DMS153 (cell line): Measurements from ENCODE around the gene NKAIN2.
"Not testable (repeated sequence)": the region's sequence is repeated elsewhere in the genome, so short reads cannot be mapped to it uniquely, and the experiment has no call there.

Experiments
- DNase-seq: peaks from one replicate; lab custom pipeline; 2025; lab: John Stamatoyannopoulos, UW

NKAIN2 gene

DNA sequence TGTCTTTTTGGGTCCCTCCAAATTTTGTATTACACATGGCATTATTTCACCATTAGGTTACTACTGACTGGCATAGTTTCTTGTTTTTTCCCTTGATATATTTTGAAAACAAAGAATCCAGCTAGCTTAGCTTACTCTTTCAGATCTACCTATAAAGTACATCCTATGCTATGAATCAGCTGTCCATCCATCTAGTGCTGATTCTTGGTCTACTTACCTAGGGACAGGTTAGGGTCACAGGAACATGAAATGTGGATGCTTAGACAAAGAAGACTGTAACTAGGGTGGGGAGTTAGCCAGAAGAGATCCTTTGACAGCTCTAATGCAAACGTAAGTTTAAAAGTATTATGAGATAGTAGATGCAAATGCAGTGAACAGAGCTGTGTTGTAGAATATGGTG, 91.7 kb downstream of the NKAIN2 start:
- DNase-seq: no peak

DNA sequence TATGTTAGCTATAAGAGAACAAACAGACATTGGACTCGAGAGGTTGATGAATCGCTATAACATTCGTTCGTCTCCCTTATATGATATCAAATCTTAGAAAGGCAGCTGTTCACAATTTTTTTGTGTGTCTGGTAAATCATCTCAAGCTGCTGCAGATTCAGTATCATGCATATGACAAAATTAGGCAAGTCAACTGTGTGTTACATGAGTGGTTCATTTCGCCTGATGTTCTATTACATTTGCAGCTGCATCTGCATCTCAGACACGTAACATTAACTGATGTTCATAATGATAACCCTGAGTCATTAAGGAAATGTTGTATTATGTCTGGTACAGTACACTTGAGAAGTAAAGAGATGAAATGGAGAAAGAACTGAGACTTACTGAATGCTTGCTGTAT, 92.1 kb downstream of the NKAIN2 start:
- DNase-seq: no peak

DNA sequence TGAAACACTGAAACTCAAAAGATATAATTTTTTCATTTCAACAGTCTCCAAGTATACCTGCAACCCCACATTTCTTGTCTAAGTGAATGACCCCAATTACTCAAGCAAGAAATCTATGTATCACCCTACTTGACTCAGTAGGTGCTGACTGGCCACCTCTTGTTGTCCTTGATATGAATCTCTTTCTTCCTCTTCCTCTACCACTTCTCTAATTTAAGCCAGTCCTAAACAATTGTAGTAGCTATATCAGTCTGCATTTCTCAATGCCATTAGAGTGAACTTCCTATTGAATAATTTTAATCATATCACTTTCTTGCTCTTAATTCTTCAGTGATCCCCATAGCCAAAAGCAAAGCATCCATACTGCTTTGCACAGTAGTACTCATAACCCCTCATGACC, 93.2 kb downstream of the NKAIN2 start:
- no peak for DNase-seq

DNA sequence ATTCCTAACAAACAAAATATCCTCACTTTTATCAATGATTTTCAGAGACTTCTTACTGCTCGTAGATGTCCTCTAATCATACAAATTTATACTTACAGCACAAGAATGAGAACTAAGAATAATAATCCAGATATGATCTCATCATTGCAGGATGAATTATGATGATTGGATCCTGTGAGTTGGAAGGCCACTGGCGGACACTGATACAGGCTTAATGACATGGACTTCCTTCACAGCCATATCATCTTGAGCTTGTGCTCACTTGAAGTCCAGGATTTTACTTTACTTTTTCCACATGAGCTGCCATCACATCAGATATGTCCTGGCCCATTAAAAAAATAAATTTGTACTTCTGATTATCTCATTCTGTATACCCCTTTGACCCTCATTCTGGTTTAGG, 94.3 kb downstream of the NKAIN2 start:
- DNase-seq: no peak

DNA sequence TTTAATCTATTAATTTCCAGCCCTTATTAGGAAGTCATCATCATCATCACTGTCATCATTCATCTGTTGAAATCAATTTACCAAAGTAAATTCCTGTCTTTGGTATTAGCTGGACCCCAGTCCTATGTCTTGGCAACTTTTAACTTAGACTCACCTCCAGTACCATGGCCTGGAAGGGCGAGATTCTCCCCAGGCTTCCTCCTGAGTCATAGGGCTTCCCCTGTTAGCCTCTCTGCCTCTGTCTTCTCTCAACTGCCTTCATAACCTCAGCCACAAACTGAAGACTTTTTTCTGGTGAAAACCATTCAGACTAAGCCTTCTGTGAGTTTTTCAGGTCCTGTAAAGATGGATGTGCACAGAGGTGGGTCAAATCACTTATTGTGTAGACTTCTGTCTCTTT, 95.0 kb downstream of the NKAIN2 start:
- no peak for DNase-seq

DNA sequence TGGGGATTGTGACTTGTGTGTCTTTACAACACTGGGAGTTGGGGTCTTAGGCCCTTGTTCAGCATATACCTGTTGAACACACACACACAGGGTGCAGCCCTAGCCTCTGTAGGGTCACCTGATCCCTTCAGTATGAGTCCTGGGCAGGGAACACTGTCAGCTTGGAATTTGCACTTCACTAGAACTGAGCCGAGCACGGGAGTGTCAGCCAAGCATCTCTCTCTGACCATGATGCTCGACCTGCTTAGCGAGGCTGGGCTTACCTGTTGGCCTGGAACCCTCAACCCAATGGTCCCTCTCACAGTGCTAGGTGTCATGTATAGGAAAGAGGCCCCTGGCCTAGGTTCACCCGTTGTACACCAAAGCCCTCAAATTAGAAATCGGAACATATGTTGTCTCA, 96.1 kb downstream of the NKAIN2 start:
- DNase-seq: no peak

DNA sequence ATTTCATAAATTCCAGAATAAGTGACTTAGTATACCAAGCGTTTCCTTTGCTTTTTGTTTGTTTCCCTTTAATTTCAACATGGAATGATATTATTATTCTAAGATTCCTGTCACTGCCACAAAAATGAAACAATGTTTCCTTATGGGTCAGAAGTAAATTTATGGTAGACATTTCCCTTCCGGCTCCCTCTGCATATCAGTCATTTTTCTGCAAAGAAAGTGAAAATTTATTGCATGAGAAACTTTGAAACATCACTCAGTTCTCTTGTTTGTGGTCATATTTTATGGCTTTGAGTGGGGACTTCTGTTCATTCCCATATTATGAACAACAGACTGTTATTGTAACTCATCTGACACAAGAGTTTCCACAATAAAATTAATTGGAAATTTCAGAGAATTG, 97.8 kb downstream of the NKAIN2 start:
- no peak for DNase-seq

DNA sequence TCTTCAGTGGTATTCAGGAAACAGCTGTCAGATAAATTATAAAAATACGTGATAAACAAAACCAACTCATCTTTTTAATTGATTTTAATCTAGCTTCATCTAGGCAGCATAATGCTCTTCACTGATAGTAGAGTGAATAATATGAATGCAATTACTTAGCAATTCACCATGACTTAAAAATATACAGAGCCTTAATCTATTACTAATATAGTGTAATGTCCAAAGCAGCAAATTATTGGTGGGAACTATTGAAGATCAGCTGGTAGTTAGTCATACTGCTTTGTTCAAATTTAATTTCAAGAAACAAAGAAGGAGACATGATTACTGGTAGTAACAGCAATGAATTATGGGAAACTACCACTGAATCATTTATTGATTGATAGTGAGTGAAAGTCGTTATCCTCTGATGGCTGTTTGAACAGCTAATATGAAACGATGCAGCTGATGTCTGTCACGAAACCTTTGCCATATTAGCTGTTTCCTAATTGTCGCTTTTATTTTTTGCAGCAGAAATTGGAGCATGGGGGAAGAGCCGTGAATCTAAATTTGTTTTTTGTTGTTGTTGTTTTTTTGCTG, 99.2 kb downstream of the NKAIN2 start:
- no peak for DNase-seq

DNA sequence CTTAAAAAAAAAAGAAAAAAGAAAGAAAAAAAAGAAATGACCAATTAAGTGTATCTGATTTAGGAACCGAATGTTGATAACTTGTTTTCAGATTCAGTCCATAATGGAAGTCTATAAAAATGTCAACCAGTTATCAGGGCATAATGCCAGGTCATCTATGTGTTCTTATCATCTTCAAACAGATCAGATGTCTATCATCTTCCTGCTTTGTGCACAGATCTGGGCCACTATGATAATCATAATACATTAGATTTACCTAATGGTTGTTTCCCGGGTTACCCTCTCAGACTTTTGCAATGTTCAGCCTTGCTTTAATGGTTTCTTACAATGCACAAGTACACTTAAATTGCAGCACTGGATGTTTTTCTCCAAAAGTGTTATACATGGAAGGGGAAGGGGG, 100.6 kb downstream of the NKAIN2 start:
- peak; percentile 36 for DNase-seq

DNA sequence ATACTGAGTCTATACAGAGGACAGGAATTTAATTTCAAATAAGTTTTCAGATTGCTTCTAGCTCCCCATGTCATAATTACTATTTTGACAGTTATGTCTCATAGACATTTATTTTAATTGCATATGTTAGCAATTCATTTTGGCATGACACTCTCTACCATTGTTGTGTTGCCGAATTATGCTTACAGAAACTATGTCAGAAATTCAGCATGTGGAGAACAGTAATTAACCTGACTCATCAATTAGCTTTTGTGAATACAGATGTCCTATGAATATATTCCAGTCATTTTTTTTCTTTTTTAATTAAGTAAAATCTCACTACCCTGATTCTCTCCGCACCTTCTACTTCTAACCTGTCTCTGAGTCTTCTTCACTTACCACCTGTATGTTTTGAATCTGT, 105.1 kb downstream of the NKAIN2 start:
- no peak for DNase-seq

DNA sequence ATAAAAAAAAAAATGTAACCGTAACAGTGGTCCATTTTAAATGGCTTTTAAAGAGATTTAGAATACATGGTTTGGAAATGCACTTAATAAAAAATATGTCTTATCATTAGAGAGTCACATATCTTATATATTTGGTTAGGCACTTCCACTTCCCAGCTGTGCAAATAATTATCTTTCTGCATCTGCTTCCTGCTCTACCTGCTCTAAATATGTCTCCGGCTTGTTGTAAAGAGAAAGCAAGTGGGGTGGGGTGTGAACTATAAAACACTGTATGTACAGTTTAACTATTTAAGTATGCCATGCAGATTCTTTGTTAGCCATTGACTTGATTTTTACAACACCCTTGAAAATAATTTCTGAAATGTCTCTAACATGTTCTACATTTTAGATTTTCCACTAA, 106.3 kb downstream of the NKAIN2 start:
- DNase-seq: peak; percentile 89

DNA sequence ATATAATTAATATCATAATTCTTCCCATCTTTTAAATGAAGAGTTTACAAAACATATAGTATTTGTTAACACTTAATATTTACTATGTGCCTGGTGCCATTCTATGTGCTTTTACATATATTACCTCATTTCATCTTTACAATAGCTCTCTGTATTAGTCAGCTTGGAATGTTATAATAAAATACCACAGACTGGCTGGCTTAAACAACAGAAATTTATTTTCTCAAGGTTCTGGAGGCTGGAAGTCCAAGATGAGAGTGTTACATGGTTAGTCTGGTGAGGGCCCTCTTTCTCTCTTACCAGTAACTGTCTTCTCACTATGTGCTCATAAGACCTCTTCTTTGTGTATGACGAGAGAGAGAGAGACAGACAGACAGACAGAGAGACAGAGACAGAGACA, 110.2 kb downstream of the NKAIN2 start:
- no peak for DNase-seq

DNA sequence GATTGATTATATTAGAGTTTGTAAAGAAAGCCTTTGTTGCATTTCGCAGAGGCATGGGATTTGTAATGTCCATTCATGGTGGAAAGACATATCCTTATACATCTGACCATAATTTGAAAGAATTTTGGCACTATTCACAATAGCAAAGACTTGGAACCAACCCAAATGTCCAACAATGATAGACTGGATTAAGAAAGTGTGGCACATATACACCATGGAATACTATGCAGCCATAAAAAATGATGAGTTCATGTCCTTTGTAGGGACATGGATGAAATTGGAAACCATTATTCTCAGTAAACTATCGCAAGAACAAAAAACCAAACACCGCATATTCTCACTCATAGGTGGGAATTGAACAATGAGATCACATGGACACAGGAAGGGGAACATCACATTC, 119.7 kb downstream of the NKAIN2 start:
- DNase-seq: not testable (repeated sequence)

DNA sequence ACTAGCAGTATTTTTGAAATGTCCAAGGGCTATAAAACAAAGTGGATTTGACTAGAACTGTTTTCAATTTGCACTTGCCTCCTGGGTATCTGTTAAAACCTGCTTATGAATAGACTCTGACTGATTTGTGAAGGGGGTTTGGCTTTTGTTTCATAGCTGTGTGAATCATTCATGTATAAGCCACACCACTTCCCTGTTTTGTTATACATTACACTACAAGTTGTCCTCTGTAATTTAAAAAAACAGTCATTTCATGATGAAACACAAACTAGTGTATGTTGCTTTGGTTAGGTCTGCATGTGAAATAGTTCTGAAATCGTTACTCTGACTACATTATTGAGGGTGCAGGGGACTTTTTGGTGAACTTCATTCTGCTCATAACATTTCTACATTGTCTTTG, 121.7 kb downstream of the NKAIN2 start:
- peak; percentile 76 for DNase-seq

DNA sequence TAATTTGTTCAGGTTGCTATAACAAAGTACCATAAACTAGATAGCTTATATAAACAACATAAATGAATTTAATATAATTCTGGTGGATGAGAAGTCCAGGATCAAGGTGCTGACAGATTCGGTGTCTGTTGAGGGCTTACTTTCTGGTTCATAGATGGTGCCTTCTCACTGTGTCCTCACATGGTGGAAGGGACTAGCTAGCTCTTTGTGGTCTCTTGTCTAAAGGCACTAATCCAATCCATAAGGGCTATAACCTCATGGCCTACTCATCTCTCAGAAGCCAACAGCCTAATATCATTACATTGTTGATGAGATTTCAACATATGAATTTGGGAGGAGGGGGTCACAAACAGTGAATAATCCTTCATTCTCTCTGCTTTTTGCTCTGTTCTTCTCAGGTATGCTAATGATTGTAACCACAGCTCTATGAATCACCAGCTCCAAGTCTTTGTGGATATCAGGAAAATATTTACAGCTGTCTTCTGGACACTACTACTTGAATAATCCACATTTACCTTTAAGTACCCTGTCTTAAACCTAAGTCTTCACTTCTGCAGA, 122.3 kb downstream of the NKAIN2 start:
- no peak for DNase-seq

DNA sequence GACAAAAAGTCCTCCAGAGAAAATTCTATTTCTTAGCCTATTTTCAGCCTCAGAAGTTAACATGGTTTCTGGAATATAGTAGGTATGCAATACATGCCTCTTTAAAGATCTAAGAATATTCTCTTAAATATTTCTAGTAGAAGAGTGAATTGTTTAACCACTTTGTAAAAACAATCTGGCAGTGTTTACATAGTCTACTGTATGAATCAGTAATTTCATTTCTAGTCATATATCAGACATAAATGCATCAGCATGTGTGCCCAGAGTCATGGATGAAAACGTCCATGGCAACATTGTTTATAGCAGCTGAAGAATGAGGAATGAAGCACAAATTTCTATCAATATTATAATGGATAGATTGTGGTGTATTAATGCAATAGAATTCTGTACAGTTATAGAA, 124.9 kb downstream of the NKAIN2 start:
- no peak for DNase-seq

DNA sequence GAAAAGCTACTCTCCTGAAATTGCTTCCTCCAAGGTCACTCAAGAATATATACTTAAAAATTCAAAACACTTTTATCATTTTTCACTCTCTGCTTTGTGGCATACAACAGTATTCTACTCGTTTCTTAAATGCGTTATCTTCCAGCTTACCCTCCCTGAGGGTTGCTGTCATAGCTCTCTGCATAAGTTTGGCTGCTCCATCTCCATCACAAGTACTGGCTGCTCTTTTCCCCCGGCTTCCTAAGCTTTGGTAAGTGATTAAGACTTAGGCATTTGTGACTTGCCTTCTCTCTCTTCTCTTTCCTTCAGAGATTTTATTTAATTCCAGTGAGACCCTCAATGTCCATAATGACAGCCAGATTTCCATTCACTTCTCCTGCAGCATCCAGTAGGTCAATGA, 128.3 kb downstream of the NKAIN2 start:
- no peak for DNase-seq

DNA sequence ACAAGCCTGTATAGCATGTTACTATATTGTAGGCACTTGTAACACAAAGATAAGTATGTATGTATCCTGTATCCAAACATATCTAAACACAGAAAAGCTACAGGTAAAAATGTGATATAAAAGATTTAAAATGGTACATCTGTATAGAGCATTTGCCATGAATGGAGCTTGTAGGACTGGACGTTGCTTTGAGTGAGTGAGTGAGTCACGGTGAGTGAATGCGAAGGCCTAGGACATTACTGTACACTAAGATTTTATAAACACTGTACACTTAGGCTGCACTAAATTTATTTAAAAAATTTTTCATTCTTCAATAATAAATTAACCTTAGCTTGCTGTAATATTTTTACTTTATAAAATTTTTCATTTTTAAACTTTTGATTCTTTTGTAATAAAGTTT, 136.9 kb downstream of the NKAIN2 start:
- no peak for DNase-seq

DNA sequence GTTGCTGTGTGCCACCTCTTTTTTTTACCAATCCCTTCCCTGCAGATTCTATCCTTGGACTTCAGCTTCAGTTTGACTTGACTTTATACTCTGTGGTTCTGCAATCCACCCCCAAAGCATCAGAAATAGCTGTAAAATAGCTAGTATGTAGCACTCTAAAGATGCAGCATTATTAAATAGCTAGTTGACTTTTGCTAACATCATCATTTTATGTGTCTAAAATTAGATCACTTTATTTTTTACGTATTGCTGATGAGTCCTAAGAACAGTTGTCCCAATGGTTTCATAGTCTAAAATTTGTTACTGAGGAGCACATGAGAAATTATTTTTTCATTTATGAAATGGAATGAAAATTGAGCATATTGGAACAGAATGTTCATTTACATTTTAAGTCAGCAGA, 138.2 kb downstream of the NKAIN2 start:
- no peak for DNase-seq

DNA sequence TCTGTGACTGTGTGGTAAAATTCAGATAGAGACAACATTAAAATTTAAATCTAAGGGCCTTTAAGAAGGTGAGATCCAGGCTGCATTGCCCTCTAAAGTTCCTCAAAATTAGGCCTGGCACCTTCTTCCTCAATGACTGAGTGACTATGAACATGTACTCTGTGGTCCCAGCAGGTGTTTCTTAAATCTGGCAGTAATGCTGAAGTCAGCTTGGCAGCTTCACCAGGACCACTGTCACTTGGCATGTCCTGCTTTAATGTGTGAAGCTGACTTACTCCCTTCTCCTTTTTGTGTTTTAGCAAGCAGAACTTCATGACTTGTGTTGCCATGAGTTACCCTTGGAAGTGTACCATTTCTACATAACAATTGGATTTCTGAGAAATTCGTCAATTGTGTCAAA, 141.7 kb downstream of the NKAIN2 start:
- DNase-seq: no peak

DNA sequence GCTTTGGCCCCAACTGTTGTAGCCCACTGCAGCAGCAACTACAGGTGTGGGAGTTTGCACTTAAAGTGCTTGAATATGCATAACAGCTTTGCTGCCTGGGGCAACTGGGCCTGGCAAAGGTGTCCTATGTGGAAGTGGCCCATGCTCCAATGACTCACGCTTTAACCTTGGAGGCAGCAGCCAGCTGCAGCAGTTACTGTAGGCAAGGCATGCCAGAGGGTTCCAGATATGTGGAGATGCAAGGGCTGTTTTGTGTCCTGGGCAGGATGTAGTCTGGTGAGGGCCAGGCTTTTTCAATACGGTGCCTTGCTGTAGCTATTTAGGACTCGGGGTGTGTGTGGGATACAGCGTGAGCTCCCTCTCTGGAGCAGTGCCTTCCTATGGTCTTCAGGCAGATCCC, 150.3 kb downstream of the NKAIN2 start:
- no peak for DNase-seq

DNA sequence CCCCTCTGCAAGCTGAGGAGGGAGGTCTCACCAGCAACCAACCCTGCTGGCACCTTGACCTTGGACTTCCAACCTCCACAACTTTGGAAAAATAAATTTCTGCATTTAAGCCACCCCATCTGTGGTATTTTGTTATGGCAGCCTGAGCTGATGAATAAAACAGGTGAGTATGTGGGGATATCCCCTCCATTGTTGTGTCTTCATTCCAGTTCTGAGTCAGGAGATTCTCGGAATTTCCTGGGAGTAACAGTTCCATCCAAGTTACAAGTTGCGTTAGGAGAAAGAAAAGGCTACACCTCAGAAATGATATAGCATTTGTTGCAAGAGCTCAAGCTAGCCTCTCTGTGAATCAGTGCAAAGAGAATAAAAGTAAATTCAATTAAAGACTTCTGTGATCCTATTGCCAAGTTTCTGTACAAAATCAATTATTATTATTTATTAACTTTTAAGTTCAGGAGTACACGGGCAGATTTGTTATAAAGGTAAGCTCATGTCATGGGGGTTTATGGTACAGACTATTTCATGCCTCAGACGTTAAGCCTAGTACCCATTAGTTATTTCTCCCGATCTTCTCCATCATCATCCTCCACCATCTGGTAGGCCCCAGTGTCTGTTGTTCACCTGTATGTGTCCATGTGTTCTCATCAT, 153.0 kb downstream of the NKAIN2 start:
- DNase-seq: no peak

DNA sequence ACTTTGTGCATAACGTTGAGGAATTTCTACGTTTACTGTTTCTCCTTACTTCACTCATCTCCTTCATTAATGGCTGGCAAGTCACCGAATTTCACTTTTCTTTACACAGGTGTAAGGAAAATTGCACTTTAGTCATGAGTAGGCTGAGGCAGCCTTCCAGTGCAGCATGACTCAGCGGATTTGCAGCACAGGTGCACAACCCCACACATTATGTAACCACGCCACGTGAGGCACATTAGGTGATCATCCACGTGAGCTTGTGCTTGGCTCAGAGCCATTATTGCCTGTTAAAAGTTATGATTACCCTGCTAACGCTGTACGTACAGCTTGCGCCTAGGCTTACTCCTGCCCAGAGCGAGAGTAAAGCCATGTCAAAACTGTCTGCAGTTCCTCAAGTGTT, 158.8 kb downstream of the NKAIN2 start:
- DNase-seq: peak; percentile 94

DNA sequence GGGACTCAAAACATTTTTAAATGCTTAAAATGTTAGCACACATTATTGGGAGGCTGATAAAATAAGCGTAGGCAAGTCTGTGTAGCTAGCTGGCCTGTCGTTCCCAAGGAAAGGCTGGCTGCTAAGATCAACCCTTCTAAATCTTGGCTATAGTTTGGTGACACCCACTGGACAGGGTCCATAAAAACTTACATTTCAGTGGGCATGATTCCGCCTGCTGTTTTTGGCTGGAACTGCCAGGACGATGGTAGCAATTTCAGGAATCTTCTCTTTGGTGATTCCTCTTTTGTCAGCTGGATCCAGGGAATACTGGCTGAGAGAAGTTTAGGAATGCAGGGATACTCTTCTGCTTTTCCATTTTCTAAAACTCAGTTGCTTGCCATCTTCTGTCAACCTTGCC, 162.2 kb downstream of the NKAIN2 start:
- DNase-seq: no peak
